ENCODE data around the gene SOD1. TPM values are rescaled to one million over a fixed set of nuclear protein-coding genes. Genes with fewer than 3 reads are reported as not detected.

The SOD1 gene
- total RNA-seq, 6 experiments from 2014 or later, result 236 to 290 (median 281) TPM

DNA sequence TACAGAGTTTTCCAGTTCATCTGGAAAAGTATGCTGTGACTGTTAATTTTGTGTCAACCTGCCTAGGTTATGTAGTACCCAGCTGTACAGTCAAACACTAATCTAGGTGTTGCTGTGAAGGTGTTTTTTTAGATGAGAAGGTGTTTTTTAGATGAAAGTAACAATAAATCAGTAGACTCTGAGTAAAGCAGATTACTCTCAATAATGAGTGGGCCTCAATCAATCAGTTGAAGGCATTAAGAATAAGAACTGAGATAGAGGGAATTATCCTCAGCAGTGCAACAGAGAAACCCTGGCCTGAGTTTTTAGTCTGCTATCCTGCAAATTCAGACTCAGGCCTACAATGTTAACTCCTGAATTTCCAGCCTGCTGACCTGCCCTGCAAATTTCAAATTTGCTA, 39.0 kb downstream of the SOD1 start:
- H3K27ac Mint-ChIP-seq, result no peak overlapping the region; the same call in 1 of the 2 replicates
- no peak for DNase-seq
- peaks cover 28% of the 10 kb centered on the region; the same call in 1 of the 2 replicates for H3K36me3 Mint-ChIP-seq (ENCODE audit: low read depth)
- TF ChIP-seq CTCF (IDR thresholded peaks at IDR 0.05), result no peak
- H3K4me1 Mint-ChIP-seq (ENCODE audit: low read depth), result peaks cover 10% of the 10 kb centered on the region
- H3K27me3 Mint-ChIP-seq (ENCODE audit: insufficient read depth), result no peaks in the 10 kb centered on the region
- no peak overlapping the region for H3K4me3 Mint-ChIP-seq
- no peaks in the 10 kb centered on the region for H3K9me3 Mint-ChIP-seq

- no peaks in the 10 kb centered on the region for H3K27me3 Mint-ChIP-seq (ENCODE audit: insufficient read depth)
- H3K4me1 Mint-ChIP-seq (ENCODE audit: low read depth), result peaks cover 6% of the 10 kb centered on the region
- H3K36me3 Mint-ChIP-seq (ENCODE audit: low read depth), result peaks cover 21% of the 10 kb centered on the region; the same call in 1 of the 2 replicates
- no peak overlapping the region for H3K27ac Mint-ChIP-seq
- no peak for TF ChIP-seq CTCF (IDR thresholded peaks at IDR 0.05)
- no peaks in the 10 kb centered on the region for H3K9me3 Mint-ChIP-seq
- DNase-seq, result no peak
- H3K4me3 Mint-ChIP-seq, result no peak overlapping the region
Observed at GRCh38 chr21:31700040-31700439, 40.5 kb downstream of the SOD1 start.

DNA sequence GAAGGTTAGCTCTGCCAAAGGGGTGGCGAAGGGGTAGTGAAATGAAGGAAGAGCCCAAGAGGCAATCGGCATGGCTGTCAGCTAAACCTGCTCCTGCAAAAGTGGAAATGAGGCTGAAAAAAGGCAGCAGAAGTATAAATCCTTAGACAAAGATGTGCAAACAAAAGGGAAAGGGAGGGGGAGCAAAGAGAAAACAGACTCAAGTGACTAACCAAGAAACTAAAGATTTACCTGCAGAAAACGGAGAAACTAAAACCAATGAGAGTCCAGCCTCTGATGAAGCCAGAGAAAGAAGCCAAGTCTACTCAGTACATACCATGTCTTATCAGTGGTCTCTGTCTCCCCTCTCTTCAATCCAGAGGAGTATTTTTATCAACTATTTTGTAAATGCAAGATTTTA, 47.1 kb downstream of the SOD1 start:
- peaks cover 3% of the 10 kb centered on the region; the same call in 1 of the 2 replicates for H3K36me3 Mint-ChIP-seq (ENCODE audit: low read depth)
- no peak overlapping the region for H3K4me3 Mint-ChIP-seq

DNA sequence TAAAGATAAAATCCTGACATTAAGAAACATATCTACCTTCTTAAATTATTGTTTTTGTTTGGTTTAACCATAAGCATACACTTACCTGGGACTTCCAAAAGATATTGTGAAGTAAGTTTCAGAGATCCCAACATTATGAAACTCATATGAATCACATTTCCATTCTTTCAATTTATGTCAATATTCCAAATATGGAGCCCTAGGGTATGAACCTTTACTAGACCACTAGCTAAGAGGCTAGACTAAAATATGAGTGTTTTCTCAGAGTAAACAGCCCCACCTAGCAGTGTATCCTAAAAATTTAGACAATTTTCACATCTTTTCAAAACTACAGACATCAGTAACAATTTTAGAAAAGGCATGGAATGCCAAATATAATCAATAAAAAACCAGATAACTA, 48.0 kb downstream of the SOD1 start:
- Mint-ChIP-seq H3K4me3 (no peak overlapping the region), H3K9me3 (no peaks in the 10 kb centered on the region), H3K36me3 (ENCODE audit: low read depth) (no peaks in the 10 kb centered on the region), H3K27me3 (ENCODE audit: insufficient read depth) (no peaks in the 10 kb centered on the region), H3K4me1 (ENCODE audit: low read depth) (peaks cover 53% of the 10 kb centered on the region), H3K27ac (no peak overlapping the region)
- TF ChIP-seq CTCF (IDR thresholded peaks at IDR 0.05), result no peak
- DNase-seq, result no peak

More for the DNA sequence above, 47.1 kb downstream of the SOD1 start:
- H3K27me3 Mint-ChIP-seq (ENCODE audit: insufficient read depth), result no peaks in the 10 kb centered on the region
- peaks cover 46% of the 10 kb centered on the region for H3K4me1 Mint-ChIP-seq (ENCODE audit: low read depth)
- DNase-seq, result no peak
- TF ChIP-seq CTCF (IDR thresholded peaks at IDR 0.05), result no peak
- H3K27ac Mint-ChIP-seq, result no peak overlapping the region
- H3K9me3 Mint-ChIP-seq, result no peaks in the 10 kb centered on the region

DNA sequence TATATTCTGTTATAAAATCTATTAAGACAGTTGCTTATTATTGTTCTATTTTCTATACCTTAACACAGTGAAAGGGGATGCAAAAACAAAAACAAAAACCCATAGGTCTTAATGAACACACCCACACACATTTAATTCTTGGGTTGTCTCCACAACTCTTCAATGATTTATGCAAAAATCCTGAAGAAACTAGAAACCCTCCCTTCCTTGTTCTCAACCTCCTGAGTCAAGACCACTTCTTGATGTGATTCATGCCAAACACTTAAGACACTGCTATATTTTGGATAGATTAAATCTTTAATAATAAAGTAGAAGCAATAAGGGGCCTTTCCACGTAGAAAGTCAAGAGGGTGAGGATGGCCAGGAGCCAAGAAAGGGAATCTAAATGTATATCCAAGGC, 49.0 kb downstream of the SOD1 start:
- DNase-seq, result no peak
- H3K36me3 Mint-ChIP-seq (ENCODE audit: low read depth), result no peaks in the 10 kb centered on the region
- H3K4me1 Mint-ChIP-seq (ENCODE audit: low read depth), result peaks cover 63% of the 10 kb centered on the region
- H3K9me3 Mint-ChIP-seq, result no peaks in the 10 kb centered on the region
- no peaks in the 10 kb centered on the region for H3K27me3 Mint-ChIP-seq (ENCODE audit: insufficient read depth)
- no peak overlapping the region for H3K27ac Mint-ChIP-seq
- H3K4me3 Mint-ChIP-seq, result no peak overlapping the region
- no peak for TF ChIP-seq CTCF (IDR thresholded peaks at IDR 0.05)

DNA sequence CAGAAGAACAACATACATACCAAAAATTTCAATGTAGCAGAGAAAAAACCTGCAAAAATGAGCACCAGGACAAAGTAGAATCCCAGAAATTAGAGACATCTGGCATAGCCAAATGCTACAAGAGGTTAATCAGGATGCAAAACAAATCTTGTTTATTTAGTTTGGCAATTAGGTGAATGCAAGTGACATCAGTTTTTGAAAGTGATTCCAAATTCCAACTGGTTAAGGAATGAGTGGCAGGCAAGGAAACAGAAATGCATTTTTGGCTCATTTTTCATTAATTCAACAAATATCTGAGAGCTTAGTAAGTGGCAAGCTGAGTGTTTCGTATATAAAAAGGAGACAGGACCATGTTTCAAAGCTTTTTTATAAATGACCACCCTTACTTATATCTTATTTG, 51.1 kb downstream of the SOD1 start:
- H3K4me1 Mint-ChIP-seq (ENCODE audit: low read depth), result peaks cover 83% of the 10 kb centered on the region
- no peak for TF ChIP-seq CTCF (IDR thresholded peaks at IDR 0.05)
- peak; percentile 71 for DNase-seq
- peak overlapping the region; percentile 80 for H3K27ac Mint-ChIP-seq
- peak overlapping the region; percentile 63 for H3K4me3 Mint-ChIP-seq
- H3K36me3 Mint-ChIP-seq (ENCODE audit: low read depth), result no peaks in the 10 kb centered on the region
- no peaks in the 10 kb centered on the region for H3K27me3 Mint-ChIP-seq (ENCODE audit: insufficient read depth)
- no peaks in the 10 kb centered on the region for H3K9me3 Mint-ChIP-seq
